8988T (cell line): ENCODE measurements around the gene TMEM63B.
A peak's percentile ranks its signal among the peaks of the same experiment; 100 is the strongest.
"Not testable (repeated sequence)": the region's sequence is repeated elsewhere in the genome, so short reads cannot be mapped to it uniquely, and the experiment has no call there.

ENCODE experiments used
- DNase-seq: peaks from one replicate; pipeline ENCODE4 v3.0.0; 2011

TMEM63B gene

DNA sequence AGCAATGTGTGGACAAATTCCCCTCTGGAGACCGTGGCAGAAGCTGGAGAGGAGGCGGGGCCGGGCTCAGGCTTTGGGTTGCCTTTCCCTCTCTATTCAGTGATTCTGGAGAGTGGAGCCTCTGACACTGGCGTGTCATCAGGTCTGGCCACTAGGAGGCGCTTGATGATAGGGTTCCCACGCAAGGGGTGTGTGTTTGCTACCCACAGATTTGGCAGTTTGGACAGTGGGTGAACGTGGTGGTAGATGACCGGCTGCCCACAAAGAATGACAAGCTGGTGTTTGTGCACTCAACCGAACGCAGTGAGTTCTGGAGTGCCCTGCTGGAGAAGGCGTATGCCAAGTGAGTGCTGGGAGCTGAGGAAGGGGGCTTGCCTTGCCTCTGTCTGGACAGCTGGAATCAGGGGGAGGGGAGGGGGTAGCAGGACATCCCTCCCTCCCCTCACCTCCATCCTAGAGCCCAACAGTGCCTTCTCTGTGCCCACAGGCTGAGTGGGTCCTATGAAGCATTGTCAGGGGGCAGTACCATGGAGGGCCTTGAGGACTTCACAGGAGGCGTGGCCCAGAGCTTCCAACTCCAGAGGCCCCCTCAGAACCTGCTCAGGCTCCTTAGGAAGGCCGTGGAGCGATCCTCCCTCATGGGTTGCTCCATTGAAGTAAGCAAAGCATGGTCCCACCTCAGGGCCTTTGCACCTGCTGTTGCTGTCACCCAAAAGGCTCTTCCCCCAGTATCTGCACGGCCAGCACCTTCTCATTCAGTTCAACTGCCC, 45.6 kb downstream of the TMEM63B start:
- DNase-seq, result peak; percentile 85

DNA sequence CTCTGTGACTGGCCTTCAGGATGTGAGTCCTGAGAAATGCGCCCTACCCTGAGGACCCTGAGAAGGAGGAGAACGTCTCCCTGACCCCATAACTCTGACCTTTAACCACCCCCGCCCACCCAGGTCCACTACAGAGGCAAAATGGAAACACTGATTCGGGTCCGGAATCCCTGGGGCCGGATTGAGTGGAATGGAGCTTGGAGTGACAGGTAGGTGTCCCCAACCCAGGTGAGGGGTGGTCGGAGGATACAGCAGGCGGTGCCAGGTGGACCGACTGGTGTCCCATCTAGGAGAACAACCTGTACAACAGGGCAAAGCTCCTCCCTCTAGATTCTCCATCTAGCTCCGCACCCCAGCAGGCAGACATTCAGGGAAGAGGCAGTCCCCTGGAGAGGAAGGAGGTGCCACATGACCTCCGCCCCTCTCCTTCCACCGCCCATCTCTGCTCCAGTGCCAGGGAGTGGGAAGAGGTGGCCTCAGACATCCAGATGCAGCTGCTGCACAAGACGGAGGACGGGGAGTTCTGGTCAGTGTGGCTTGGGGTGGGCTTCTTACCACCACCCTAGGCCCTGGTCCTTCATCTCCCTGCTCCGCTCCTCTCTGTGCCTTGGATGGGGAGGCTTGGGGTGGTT, 48.9 kb downstream of the TMEM63B start:
- no peak for DNase-seq

DNA sequence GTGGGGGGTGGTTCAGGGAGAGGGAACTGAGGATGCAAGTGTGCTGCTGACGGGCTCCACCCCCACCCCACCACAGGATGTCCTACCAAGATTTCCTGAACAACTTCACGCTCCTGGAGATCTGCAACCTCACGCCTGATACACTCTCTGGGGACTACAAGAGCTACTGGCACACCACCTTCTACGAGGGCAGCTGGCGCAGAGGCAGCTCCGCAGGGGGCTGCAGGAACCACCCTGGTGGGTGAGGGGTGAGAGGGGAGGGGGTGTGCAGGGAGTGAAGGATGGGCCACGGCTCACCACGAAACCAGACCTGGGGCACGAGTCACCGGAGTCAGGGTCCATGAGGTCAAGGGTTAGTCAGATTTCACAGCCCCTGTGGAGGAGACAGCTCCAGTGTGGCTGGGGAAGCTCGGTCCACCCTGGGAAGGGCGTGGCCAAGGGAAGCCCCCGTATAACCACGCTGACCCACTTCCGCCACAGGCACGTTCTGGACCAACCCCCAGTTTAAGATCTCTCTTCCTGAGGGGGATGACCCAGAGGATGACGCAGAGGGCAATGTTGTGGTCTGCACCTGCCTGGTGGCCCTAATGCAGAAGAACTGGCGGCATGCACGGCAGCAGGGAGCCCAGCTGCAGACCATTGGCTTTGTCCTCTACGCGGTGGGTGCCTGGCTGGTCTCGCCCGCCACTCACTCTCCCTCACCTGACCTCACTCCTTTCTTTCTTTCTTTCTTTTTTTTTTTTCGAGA, 49.6 kb downstream of the TMEM63B start:
- no peak for DNase-seq

DNA sequence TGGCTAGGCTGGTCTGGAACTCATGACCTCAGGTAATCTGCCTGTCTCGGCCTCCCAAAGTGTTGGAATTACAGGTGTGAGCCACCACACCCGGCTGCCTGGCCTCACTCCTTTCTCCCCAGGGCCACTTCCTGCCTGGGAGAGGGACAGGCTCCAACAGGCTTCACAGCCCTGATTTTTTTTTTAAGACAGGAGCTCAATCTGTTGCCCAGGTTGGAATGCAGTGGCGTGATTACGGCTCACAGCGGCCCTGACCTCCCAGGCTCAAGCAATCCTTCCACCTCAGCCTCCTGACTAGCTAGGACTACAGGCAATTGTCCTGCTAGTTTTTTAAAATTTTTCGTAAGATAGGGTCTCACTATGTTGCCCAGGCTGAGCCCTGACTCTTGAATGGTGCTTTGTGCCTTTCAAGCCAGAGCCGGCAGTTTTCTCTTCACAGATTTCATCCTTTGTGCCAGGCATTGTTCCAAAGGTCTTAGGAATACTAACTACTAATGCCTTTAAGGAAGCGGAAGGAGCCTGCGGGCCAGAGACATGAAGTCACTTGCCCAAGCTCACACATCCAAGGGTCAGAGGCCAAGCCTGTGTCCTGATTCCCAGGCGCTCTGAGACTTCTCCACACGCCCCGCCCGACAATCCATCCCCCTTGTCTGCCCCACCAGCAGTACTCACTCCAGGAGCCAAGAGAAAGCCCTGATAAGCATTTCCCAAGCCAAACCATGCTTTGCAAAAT, 50.5 kb downstream of the TMEM63B start:
- DNase-seq, result no peak

DNA sequence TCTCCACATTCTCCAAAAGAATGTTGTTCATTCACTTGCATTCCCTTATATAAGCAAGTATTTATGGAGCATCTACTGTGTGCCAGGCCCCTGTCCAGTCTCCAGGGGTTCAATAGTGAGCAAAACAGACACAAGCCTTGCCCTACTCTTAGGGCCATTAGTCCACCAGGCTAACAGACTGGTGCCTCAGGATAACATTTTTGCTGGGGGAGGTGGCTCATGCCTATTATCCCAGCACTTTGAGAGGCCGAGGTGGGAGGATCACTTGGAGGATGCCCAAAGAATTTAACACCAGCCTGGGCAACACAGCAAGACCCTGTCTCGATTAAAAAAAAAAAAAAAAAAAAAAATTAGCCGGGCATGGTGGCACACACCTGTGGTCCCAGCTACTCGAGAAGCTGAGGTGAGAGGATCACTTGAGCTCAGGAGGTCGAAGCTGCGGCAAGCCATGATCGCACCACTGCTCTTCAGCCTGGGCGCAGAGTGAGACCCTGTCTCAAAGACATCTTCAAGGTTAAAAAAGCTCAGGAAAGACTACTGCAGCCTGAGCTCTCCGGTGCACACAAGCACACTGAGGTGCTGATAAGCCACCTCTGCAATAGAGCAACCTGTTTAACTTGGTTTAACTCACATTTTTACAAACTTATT, 51.2 kb downstream of the TMEM63B start:
- DNase-seq, result no peak

- no peak for DNase-seq
Measured at GRCh38 chr6:44179072-44179536, 51.8 kb downstream of the TMEM63B start.

DNA sequence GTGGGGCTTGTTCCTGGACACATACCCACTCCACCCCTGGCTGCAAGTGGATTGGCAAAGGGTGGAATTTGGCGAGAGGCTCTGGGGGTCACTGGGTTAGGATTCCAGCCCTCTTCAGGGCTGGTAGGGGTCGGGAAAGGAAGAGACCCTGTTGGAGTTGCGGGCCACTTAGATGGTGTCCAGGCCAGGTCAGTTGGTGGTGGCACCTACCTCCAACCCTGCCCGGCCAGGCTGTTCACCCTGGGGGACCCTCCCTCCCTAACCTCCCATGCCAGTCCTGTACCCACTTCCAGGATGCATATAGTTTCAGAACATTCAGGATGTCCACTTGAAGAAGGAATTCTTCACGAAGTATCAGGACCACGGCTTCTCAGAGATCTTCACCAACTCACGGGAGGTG, 52.3 kb downstream of the TMEM63B start:
- DNase-seq, result no peak

DNA sequence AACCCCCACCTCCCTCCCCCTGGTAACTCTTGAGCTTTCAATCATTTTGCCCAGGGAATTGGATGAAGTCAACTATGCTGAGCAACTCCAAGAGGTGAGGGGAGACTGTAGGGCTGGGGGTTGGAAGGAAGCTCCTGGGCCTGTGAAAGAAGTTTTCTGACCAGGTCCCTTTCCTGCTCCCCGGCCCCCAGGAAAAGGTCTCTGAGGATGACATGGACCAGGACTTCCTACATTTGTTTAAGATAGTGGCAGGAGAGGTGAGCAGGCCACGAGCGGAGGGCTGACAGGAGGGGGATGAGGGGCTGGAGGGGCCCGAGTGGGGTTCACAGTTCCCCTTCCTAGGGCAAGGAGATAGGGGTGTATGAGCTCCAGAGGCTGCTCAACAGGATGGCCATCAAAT, 53.1 kb downstream of the TMEM63B start:
- DNase-seq, result no peak

DNA sequence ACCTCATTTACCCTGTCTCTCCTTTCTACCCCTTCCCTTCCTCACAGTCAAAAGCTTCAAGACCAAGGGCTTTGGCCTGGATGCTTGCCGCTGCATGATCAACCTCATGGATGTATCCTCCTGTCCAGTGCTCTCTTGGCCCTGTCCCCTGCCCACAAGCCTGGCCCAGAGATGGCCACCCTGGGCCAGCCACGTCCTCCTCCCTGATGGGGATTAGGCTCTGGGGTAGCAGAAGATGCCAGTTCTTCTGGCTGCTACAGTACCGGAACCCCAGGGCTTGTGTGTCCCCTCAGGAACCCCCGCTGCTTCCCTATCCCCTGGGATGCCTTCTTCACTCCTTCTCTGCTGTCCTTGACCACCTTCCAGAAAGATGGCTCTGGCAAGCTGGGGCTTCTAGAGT, 53.5 kb downstream of the TMEM63B start:
- no peak for DNase-seq

- DNase-seq, result not testable (repeated sequence)
Measured at GRCh38 chr6:44181784-44182183, 54.4 kb downstream of the TMEM63B start.

DNA sequence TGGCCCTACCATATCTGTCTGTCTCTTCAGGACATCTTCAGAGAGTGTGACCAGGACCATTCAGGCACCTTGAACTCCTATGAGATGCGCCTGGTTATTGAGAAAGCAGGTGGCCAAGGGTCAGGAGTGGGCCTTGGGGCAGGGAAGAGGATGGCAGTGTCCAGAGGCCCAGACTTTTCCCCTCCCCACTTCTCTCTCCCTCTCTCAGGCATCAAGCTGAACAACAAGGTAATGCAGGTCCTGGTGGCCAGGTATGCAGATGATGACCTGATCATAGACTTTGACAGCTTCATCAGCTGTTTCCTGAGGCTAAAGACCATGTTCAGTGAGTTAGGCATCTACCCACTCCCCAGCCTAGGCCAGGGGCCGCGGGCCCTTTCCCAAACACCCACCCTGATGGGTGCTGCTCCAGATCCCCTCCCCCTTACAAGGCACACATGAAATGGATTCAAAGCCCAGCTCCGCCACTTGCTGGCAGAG, 55.6 kb downstream of the TMEM63B start:
- DNase-seq, result no peak

GRCh38 chr6:44183783-44184182, 56.4 kb downstream of the TMEM63B start:
- DNase-seq, result no peak

DNA sequence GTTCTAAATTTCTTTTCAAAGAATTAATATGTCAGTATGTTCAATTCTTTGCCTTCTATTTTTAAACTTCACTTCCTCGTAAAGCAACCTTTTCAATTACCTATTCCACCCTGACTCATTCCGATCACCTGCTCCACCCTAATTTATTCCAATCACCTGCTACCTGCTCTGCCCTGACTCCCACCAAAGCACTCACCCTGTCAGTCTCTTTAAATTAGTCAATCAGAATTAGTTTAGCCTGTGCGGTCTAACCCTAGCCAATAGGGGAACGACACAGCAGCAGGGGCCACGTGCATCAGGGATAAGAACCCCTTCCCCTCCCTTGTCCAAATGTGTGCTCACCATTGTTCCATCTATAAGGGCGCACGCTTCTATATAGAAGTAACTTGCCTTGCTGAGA, 58.0 kb downstream of the TMEM63B start:
- not testable (repeated sequence) for DNase-seq

GRCh38 chr6:44185953-44186634, 58.7 kb downstream of the TMEM63B start:
- DNase-seq, result no peak

GRCh38 chr6:44186635-44187025, 59.3 kb downstream of the TMEM63B start:
- DNase-seq, result no peak

GRCh38 chr6:44188819-44189218, 61.5 kb downstream of the TMEM63B start:
- DNase-seq, result no peak

DNA sequence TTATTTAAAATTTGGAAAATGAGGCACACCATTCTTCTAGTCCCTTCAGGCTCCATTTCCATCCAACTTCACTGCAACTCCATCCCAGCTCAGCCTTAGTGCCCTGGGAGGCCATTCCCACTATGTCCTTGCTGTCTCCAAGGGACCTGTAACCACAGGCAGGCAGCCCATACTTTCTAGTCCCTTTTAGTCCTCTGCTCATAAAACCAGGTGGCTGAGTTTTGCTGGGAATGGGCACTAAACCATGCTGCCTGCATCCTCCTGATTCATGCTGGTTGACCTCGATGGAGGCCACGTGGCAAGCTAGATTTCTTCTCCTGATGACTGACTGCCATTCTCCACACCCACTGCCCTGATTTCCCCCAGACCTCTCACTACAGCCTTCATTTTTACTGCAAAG, 61.9 kb downstream of the TMEM63B start:
- no peak for DNase-seq

DNA sequence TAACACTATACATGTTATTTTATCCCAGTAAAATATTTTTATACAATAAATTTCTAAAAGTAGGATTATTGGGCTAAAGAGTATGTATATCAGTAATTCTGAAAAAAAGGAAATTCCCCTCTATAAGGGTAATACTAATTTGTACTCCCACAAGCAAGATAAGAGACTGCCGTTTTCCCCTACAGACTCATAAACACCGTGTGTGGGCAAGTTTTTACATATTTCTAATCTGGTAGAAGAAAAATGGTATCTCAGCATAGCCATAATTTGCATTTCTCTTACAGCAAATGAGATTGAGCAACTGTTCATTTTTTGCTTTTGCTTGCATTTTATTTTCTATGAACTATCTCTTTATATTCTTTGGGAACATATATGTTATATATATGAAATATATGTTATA, 63.4 kb downstream of the TMEM63B start:
- DNase-seq, result no peak

DNA sequence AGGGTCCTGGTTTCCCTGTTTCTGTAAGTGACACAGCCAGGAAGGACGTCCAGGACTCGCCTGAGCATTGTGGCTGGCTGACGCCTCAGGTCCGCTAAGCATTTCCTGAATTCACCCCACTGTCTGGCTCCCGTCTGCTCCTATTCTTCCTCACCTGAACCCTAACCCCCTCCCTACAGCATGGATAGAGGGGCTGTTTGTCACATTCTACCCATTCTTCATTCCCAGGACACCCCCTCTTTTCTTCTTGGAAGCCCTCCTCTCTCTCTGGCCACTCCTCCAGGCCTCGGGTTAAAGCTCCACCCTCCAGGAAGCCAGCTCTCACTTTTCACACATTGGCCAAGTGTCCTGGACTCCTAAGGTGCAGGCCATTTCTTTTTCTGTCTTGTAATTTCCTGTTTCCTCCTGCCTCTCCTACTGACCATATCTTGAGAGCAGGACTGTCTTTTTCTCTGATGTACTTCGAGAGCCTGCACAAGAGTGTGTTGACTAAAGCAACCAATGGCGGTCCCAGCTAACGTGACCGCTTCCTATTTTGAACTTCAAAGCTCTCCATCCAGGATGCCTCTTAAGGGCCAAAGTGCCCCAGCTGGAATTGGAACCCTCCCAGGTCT, 65.2 kb downstream of the TMEM63B start:
- no peak for DNase-seq

DNA sequence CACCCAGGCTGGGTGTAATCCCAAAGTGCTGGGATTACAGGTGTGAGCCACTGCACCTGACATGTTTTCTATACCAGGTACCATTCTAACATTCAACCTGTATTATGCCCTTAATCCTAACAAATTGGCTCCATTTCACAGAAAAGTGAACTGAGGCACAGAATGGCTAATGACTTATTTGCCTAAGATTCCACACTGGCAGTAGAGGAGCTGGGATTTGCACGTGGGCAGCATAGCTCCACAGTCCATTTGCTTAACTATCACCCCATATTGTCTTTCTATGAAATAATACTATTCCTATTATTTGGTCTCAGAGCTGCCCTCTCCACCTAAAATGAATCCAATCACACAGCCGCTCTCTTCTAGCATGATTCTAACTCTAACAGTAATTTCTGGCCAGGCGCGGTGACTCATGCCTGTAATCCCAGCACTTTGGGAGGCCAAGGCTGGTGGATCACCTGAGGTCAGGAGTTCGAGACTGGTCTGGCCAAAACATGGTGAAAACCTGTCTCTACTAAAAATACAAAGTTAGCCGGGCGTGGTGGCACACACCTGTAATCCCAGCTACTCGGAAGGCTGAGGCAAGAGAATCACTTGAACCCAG, 66.1 kb downstream of the TMEM63B start:
- no peak for DNase-seq

DNA sequence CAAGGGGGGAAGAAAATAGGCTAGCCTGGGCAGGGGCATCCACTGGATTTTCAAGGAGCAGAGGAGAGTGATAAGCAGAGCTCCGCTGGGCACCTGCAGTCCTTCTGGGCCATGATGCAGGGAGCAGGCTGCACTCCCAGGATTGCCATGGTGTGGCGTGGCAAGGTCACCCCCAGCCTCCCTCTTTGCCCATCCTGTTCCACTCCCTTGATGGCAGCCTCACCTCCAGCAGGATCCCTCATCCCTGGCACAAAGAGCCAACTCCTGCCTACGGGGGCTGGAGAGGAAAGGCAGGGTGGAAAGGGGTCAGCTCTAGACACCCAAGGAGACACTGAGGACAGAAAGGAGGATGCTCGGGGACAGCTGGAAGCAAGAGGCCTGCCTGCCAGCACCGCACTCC, 67.0 kb downstream of the TMEM63B start:
- no peak for DNase-seq
